T-cell (primary cell): ENCODE results near the gene FAM193A. TPM values are rescaled to one million over a fixed set of nuclear protein-coding genes. Genes with fewer than 3 reads are reported as not detected.
"Not testable (repeated sequence)": the region's sequence is repeated elsewhere in the genome, so short reads cannot be mapped to it uniquely, and the experiment has no call there.

ENCODE experiments used
- ATAC-seq, 4 experiments: fragments of 200-7000 bp in 3 of 4; fragments of 150-1000 bp in 1 of 4; cut with Tn5 transposase; replicated peaks in 1 of 4; 1 replicate in 3 of 4; 2 replicates in 1 of 4; pipeline ENCODE4 v1.10.0; 2021; ENCODE audit warnings: moderate library complexity in 3 of 4, mild to moderate bottlenecking in 2 of 4, moderate number of reproducible peaks in 1 of 4
- CTCF ChIA-PET, 2 donors: fragments of 300-600 bp; sonication (Branson Sonifier 250); formaldehyde crosslinking; loops; one replicate each; lab custom pipeline; 2022; ENCODE audit warnings: antibody characterized with exemption in 2 of 2; lab: Charles Lee
- POLR2A ChIA-PET, 2 donors: fragments of 300-600 bp; sonication (Branson Sonifier 250); formaldehyde crosslinking; loops; one replicate each; lab custom pipeline; 2022; ENCODE audit warnings: antibody characterized with exemption in 2 of 2; lab: Charles Lee
- DNase-seq, 35 experiments: peaks; one replicate each; pipeline versions ENCODE4 v3.0.0 to v3.0.0-alpha.2; 2013 to 2023
- H3K27ac ChIP-seq: one replicate; pipeline ENCODE4 v1.5.1; 2013; ENCODE audit warnings: low read length
- H3K27me3 ChIP-seq, 2 experiments: replicated peaks in 1 of 2; 1 replicate in 1 of 2; 2 replicates in 1 of 2; pipeline versions ENCODE4 v1.6.1 to v1.7.0; 2013; ENCODE audit warnings: low read length in 1 of 2, mixed read lengths in 1 of 2; ENCODE audit not compliant: control insufficient read depth in 2 of 2, insufficient read depth in 2 of 2; ENCODE audit errors: extremely low read depth in 1 of 2
- H3K36me3 ChIP-seq, 2 donors: 1 replicate in 1 of 2; 2 replicates in 1 of 2; pipeline versions ENCODE4 v1.6.1 to v1.7.0; 2013; ENCODE audit warnings: low read length in 1 of 2; ENCODE audit not compliant: control insufficient read depth in 2 of 2, insufficient read depth in 1 of 2; ENCODE audit errors: extremely low read depth in 1 of 2
- H3K4me1 ChIP-seq, 2 experiments: 1 replicate in 1 of 2; 2 replicates in 1 of 2; pipeline versions ENCODE4 v1.6.1 to v1.7.0; 2013; ENCODE audit warnings: low read length in 2 of 2, mixed read lengths in 1 of 2; ENCODE audit not compliant: insufficient read depth in 2 of 2, control insufficient read depth in 1 of 2; ENCODE audit errors: extremely low read depth in 1 of 2
- H3K4me3 ChIP-seq, 2 donors: 1 replicate in 1 of 2; 2 replicates in 1 of 2; pipeline versions ENCODE4 v1.5.1 to v1.7.0; 2013; ENCODE audit warnings: mild to moderate bottlenecking in 2 of 2, low read length in 1 of 2, moderate library complexity in 1 of 2; ENCODE audit not compliant: control insufficient read depth in 1 of 2; ENCODE audit errors: extremely low read depth in 1 of 2
- H3K9me3 ChIP-seq: 2 replicates; pipeline ENCODE4 v1.7.0; 2013
- H3K27ac Mint-ChIP-seq, 2 donors: one replicate each; pipeline ENCODE4 v1.8.0; 2020 to 2021; ENCODE audit warnings: mild to moderate bottlenecking in 2 of 2, mixed read lengths in 2 of 2
- H3K27me3 Mint-ChIP-seq, 2 donors: one replicate each; pipeline ENCODE4 v1.8.0; 2021 to 2022; ENCODE audit warnings: mixed read lengths in 2 of 2
- H3K36me3 Mint-ChIP-seq: one replicate; pipeline ENCODE4 v1.8.0; 2021; ENCODE audit warnings: mixed read lengths
- H3K4me1 Mint-ChIP-seq, 3 donors: one replicate each; pipeline ENCODE4 v1.8.0; 2020 to 2022; ENCODE audit warnings: mixed read lengths in 3 of 3, mild to moderate bottlenecking in 1 of 3
- H3K4me3 Mint-ChIP-seq, 3 donors: one replicate each; pipeline ENCODE4 v1.8.0; 2020 to 2022; ENCODE audit warnings: mild to moderate bottlenecking in 3 of 3, mixed read lengths in 3 of 3, moderate library complexity in 3 of 3
- H3K9me3 Mint-ChIP-seq, 3 donors: one replicate each; pipeline ENCODE4 v1.8.0; 2020 to 2022; ENCODE audit warnings: mixed read lengths in 3 of 3
- WGBS: methylation state at CpG from one replicate; pipeline ENCODE4 v1.1.5; 2013; ENCODE audit warnings: missing lambda C conversion rate; ENCODE audit not compliant: insufficient coverage; 5-methylcytosine and 5-hydroxymethylcytosine counted together
- total RNA-seq, 35 experiments: library from RNA in 6 of 35; stranded (reverse) in 6 of 35; fragments of 120-200 nt in 1 of 35; gene quantifications; one replicate each; pipeline versions ENCODE4 v1.2.1 to v1.2.4 and lab custom pipeline; 2013 to 2026

The FAM193A gene
- total RNA-seq, 5 donors from 2014 or later (not counting 1 experiment from before 2014, with no cell fraction given) = 41.6 to 46.8 (median 45.2) TPM

DNA sequence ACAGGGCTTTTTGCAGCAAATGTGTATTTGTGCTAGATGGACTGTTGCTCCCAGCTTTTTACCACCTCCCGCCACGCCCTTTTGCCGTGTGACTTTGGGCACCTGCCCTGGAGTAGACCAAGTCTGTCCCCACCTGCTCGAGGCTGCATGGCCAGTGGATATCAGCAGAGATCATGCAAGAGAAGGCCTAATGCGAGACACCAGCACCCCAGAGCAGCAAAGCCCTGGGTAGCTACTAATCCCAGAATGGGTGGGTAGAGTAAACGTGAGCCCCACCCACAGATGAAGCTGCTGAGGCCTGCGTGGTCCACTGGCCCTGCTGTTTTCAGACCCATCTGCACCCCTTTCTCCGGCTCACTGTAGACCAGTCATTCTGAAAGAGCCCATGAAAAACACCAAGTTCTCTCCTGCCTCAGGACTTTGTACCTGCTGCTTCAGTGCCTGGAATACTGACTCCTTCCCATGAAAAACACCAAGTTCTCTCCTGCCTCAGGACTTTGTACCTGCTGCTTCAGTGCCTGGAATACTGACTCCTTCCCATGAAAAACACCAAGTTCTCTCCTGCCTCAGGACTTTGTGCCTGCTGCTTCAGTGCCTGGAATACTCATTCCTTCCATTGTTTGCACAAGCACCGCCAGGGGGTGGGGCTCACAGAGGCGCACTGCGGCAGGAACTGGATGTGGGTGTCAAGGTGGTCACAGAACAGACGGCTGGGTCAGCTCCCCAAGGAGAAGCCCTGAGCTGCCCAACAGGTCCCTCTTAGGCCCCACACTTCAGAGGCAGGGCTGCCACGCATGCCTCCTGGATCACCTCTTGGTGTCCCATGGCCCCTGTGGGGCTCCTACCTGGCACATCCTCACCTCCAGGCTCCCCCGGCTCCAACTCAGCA lies 224.8 kb downstream of the FAM193A start:
- Mint-ChIP-seq H3K36me3 (no peaks in the 10 kb centered on the region), H3K27me3 (no peaks in the 10 kb centered on the region), H3K9me3 (no peaks in the 10 kb centered on the region), H3K4me1 (peaks cover 0 to 11% (median 8%) of the 10 kb centered on the region in 3 donors), H3K4me3 (no peak overlapping the region), H3K27ac (peak overlapping the region in 1 of 2 donors; percentile 29)
- WGBS = 69% methylated on average over 9 of the region's 14 CpGs
- ChIA-PET POLR2A (no interaction called here), CTCF (interaction anchor here in 1 of 2 donors (0.6 kb wide), 1 partner anchor 48 kb away, joined by 3 read pairs; no protein-coding TSS in a partner anchor)
- Histone ChIP-seq H3K4me3 (no peak overlapping the region), H3K36me3 (no peaks in the 10 kb centered on the region), H3K4me1 (peaks cover 0 to 22% of the 10 kb centered on the region in 2 experiments), H3K9me3 (no peaks in the 10 kb centered on the region), H3K27me3 (no peaks in the 10 kb centered on the region), H3K27ac (no peak overlapping the region)
- DNase-seq (no peak), ATAC-seq (no peak)

DNA sequence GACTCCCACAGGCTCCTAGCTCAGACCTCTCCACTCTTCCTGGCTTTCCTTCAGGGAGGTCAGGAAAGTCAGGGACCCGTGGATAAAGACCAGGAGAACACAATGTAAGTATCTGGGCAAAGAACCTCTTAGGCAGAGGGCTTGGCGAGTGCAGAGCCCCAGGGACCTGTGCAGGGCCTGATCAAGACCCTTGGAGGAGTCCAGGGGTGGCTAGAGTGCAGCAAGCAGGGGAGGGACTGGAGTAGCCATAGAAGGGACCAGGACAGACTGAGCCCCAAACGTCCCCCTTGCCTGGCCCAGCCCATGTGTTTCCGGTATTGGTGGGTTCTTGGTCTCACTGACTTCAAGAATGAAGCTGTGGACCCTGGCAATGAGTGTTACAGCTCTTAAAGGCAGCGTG lies 225.6 kb downstream of the FAM193A start:
- Histone ChIP-seq H3K27ac (no peak overlapping the region), H3K4me3 (no peak overlapping the region), H3K36me3 (no peaks in the 10 kb centered on the region), H3K27me3 (no peaks in the 10 kb centered on the region), H3K4me1 (peaks cover 0 to 16% of the 10 kb centered on the region in 2 experiments), H3K9me3 (no peaks in the 10 kb centered on the region)
- no peaks in the 10 kb centered on the region for H3K27me3 Mint-ChIP-seq
- WGBS = 75% methylated on average over 5 of the region's 5 CpGs
- ChIA-PET POLR2A (interaction anchor here in 1 of 2 donors (0.7 kb wide), 1 partner anchor 15 kb away, joined by 3 read pairs; no protein-coding TSS in a partner anchor), CTCF (no interaction called here)
- H3K9me3 Mint-ChIP-seq = no peaks in the 10 kb centered on the region
- H3K27ac Mint-ChIP-seq = no peak overlapping the region
- H3K4me1 Mint-ChIP-seq = peaks cover 0 to 6% (median 6%) of the 10 kb centered on the region in 3 donors
- H3K4me3 Mint-ChIP-seq = no peak overlapping the region
- no peak for DNase-seq
- ATAC-seq = no peak
- H3K36me3 Mint-ChIP-seq = no peaks in the 10 kb centered on the region

DNA sequence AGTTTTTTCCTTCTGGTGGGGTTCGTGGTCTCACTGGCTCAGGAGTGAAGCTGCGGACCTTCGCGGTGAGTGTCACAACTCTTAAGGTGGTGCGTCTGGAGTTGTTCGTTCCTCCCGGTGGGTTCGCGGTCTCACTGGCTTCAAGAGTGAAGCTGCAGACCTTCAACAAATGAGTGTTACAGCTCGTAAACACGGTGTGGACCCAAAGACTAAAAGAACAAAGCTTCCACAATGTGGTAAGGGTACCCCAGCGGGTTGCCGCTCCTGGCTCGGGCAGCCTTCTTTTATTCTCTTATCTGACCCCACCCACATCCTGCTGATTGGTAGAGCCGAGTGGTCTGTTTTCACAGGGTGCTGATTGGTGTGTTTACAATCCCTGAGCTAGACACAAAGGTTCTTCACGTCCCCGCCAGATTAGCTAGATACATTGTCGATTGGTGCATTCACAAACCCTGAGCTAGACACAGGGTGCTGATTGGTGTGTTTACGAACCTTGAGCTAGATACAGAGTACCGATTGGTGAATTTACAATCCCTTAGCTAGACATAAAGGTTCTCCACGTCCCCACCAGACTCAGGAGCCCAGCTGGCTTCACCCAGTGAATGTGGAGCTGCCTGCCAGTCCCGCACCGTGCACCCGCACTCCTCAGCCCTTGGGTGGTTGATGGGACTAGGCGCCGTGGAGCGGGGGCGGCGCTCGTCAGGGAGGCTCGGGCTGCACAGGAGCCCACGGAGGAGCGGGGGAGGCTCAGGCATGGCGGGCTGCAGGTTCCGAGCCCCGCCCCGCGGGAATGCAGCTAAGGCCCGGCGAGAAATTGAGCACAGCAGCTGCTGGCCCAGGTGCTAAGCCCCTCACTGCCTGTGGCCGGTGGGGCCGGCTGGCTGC lies 226.3 kb downstream of the FAM193A start:
- H3K4me3 ChIP-seq, H3K36me3 ChIP-seq, H3K27me3 ChIP-seq, H3K27me3 Mint-ChIP-seq, H3K9me3 Mint-ChIP-seq, DNase-seq, H3K27ac ChIP-seq, H3K27ac Mint-ChIP-seq, H3K36me3 Mint-ChIP-seq, H3K9me3 ChIP-seq, ATAC-seq, H3K4me1 Mint-ChIP-seq: not testable (repeated sequence)
- WGBS = 97% methylated on average over 13 of the region's 42 CpGs
- CTCF ChIA-PET = interaction anchor here (0.5 to 0.6 kb wide), 2 partner anchors 86 to 306 kb away, joined by 4 read pairs; no protein-coding TSS in a partner anchor
- POLR2A ChIA-PET = interaction anchor here in 1 of 2 donors (0.7 kb wide), 1 partner anchor 15 kb away, joined by 3 read pairs; no protein-coding TSS in a partner anchor
- peak overlapping the region in 1 of 3 donors; percentile 1 for H3K4me3 Mint-ChIP-seq
- peaks cover 0 to 16% of the 10 kb centered on the region in 2 experiments for H3K4me1 ChIP-seq

DNA sequence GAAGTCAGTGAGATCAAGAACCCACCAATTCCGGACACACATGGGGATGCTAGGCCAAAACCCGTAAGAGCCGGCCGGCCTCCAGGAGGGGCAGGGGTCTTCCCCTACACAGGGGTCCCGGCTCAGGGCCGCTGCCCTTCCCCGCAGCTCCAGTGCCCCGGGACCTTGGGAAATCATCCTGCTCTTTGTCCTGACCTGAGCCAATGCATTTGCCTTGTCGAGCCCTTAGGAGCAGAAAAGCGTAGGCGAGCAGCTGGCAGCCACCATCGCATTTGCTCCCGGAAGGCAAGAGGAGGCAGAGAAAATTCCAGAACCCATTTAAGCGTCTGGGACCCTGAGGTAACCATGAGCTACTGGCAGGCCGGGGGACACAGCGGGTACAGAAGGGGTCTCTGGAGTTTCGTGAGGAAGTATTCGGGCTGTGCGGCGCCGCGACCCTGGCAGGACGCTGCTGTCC lies 227.1 kb downstream of the FAM193A start:
- Mint-ChIP-seq H3K4me1 (peaks cover 0 to 6% (median 4%) of the 10 kb centered on the region in 3 donors), H3K4me3 (peak overlapping the region; percentile 51 to 62 (median 58)), H3K27me3 (no peaks in the 10 kb centered on the region), H3K27ac (no peak overlapping the region), H3K9me3 (no peaks in the 10 kb centered on the region), H3K36me3 (no peaks in the 10 kb centered on the region)
- no peak for DNase-seq
- no peak for ATAC-seq
- H3K27me3 ChIP-seq = no peaks in the 10 kb centered on the region
- ChIA-PET POLR2A (no interaction called here), CTCF (interaction anchor here (0.5 to 1.4 kb wide), 5 partner anchors 85 to 305 kb away, joined by 3 to 5 read pairs (median 4); no protein-coding TSS in a partner anchor)
- no peak overlapping the region for H3K27ac ChIP-seq
- H3K4me3 ChIP-seq = no peak overlapping the region
- H3K9me3 ChIP-seq = no peaks in the 10 kb centered on the region
- peaks cover 0 to 16% of the 10 kb centered on the region in 2 experiments for H3K4me1 ChIP-seq
- WGBS = 67% methylated on average over 23 of the region's 23 CpGs
- H3K36me3 ChIP-seq = no peaks in the 10 kb centered on the region

DNA sequence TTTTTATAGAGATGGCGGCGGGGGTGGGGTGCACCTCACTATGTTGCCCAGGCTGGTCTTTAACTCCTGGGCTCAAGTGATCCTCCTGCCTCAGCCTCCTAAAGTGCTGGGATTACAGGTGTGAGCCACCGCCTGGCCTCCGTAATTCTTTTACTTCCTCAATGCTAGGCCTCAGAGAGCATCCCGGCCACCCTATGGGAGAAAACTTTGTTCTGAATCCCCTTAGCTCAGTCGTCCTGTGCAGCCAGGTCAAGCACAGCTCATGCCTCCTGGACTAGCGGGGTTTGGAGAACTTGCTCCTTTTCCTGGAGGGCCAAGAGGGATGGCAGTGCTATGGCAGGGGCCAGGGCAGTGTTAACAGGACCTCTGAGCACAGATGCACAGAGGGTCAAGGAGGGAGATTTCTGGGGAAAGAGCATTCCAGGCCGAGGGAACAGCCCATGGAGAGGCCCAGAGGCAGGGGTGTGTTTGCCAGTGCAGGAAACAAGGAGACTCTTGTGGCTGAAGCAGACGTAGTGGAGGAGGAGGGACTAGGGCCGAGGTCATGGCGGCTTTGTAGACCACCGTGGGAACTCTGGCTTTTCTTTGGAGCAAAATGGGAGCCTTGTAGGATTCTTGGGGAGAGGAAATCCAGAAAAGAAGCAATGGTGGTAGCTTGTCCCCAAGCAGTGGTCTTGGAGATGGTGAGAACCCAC lies 229.5 kb downstream of the FAM193A start:
- WGBS = 92% methylated on average over 11 of the region's 12 CpGs

More for the DNA sequence above, 229.5 kb downstream of the FAM193A start:
- no peaks in the 10 kb centered on the region for H3K36me3 Mint-ChIP-seq
- no peaks in the 10 kb centered on the region for H3K9me3 ChIP-seq
- no peaks in the 10 kb centered on the region for H3K36me3 ChIP-seq
- H3K27ac Mint-ChIP-seq = no peak overlapping the region
- peaks cover 0 to 16% of the 10 kb centered on the region in 2 experiments for H3K4me1 ChIP-seq
- H3K4me3 Mint-ChIP-seq = no peak overlapping the region
- H3K27me3 Mint-ChIP-seq = no peaks in the 10 kb centered on the region
- peaks cover 5 to 11% (median 10%) of the 10 kb centered on the region in 3 donors for H3K4me1 Mint-ChIP-seq
- H3K9me3 Mint-ChIP-seq = peaks cover 0 to 3% (median 0%) of the 10 kb centered on the region in 3 donors
- no peak overlapping the region for H3K27ac ChIP-seq
- H3K4me3 ChIP-seq = no peak overlapping the region
- ChIA-PET CTCF (no interaction called here), POLR2A (no interaction called here)
- ATAC-seq (no peak), DNase-seq (no peak)
- H3K27me3 ChIP-seq = no peaks in the 10 kb centered on the region
